ENCODE measurements around the gene EPHB2.
A peak's percentile ranks its signal among the peaks of the same experiment; 100 is the strongest.

EPHB2 gene

GRCh38 chr1:22804969-22805671 lies 94.5 kb downstream of the EPHB2 start:
- no peak for DNase-seq

DNA sequence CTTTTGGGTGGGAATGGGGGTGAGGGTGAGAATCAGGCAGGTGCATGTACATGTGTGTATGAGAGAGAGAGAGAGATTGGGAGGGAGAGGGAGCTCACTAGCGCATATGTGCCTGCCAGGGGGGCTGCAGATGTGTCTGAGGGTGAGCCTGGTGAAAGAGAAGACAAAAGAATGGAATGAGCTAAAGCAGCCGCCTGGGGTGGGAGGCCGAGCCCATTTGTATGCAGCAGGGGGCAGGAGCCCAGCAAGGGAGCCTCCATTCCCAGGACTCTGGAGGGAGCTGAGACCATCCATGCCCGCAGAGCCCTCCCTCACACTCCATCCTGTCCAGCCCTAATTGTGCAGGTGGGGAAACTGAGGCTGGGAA lies 95.0 kb downstream of the EPHB2 start:
- DNase-seq, result no peak

DNA sequence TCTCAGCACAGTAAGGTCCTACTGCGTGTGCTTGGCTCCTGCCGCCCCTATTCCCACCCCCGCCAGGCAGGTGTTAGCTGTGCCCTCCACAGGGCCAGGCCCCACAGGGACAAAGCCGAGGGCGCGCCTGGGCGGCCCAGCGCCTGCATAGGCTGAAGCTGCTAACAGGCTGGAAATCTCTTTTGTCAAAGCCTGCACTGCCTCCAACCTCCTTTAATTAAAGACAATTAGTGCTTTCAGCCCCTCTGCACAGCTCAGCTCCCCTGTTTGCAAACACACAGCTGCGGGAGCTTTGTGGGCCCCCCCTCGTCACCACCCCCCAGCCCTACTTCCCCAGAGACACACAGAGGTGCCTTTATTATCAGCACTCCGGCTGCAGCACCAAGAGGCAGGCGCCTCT lies 95.9 kb downstream of the EPHB2 start:
- DNase-seq, result no peak

DNA sequence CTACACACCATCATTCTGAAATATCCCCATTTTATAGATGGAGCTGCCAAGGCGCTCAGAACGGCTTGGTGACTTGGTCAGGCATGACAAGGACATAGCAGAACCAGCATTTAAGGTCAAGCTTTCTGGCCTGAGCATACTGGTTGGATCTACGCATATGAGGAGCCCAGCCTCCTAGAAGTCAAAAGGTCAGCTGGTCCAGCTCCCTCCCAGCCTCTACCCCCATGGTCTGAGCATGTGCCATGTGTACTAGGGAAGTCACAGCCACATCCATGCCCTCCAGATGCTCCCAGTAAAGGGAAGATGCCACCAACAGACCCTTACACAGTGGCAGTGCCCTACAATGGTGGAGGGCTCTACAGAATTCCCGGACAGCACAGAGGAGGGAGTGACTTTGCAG lies 96.7 kb downstream of the EPHB2 start:
- DNase-seq, result no peak

GRCh38 chr1:22808186-22808675 lies 97.6 kb downstream of the EPHB2 start:
- no peak for DNase-seq

GRCh38 chr1:22808676-22809483 lies 98.2 kb downstream of the EPHB2 start:
- DNase-seq, result no peak

DNA sequence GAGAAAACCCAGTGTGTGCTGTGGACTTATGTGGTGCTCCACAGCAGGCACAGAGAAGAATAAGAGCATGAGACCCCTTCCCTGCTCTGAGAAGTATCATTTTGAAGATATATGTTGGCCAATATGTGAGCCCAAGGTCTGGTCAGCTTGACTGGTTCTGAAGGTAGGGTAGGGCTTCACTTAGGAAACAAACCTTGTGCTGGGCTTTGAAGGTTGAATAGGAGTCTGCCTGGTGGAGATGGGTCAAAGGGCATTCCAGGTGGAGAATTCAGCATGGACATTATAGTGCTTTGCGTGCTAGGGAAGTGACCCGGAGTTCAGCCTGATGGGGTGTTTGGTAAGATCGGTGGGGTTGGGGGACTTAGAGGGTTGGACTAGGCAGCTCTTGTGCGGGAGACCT lies 99.1 kb downstream of the EPHB2 start:
- no peak for DNase-seq

DNA sequence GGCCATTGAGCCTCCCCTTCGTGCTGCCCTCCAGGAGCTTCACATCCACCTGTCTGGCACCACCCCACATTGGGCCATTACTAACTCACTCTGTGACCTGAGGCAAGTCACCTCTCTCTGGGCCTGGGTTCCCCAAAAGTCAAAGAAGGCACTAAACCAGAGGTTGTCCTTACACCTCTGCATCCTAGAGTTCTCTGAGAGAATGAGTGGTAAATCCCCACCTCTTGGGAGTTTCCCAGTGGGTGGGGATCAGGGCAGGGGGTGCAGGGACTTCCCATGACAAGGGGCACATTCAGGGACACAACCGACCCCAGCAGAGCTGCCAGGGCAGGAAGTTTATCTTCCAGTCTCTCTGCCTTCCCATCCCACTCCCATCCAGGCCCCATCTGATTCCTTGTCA lies 99.7 kb downstream of the EPHB2 start:
- DNase-seq, result no peak

DNA sequence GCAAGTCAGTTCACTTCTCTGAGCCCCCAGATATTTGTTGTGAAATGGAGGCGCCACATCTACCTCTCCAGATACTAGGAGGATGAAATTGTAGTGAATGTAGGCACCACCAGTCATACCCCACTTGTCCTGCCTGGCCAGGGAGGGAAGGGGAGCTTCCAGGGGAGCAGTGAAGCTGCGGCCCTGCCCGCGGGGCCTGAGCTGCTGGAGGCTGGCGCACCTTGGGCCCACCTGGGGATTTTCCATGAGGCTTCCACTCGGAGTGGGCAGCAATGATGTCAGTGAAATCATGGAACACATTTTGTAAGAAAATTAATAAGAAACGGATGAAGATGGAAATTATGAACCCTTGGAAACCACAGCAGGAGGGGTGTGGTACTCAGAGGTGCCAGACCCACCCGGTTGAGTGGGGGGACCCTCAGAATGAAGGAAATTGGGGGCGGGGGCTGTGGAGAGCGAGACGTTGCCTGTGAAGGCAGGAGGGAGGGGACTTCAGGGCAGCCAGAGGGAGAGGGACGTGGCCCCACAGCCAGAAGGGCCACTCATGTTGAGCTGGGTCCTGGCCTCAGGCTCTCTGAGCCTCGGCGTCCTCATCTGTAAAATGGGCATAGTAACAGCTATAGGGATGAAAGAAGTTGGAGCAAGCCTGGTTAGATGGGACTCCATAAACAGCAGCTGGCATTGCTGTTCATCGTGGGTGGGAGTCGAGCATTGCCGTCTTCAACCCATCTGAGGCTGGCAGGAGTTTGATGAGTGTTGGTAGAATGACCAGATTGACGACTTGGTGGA lies 101.6 kb downstream of the EPHB2 start:
- DNase-seq, result no peak

GRCh38 chr1:22812993-22813790 lies 102.6 kb downstream of the EPHB2 start:
- no peak for DNase-seq

- peak; percentile 17 for DNase-seq
Observed at GRCh38 chr1:22814176-22815042, 103.8 kb downstream of the EPHB2 start.

GRCh38 chr1:22815043-22815365 lies 104.4 kb downstream of the EPHB2 start:
- no peak for DNase-seq

GRCh38 chr1:22815421-22816066 lies 104.9 kb downstream of the EPHB2 start:
- no peak for DNase-seq

DNA sequence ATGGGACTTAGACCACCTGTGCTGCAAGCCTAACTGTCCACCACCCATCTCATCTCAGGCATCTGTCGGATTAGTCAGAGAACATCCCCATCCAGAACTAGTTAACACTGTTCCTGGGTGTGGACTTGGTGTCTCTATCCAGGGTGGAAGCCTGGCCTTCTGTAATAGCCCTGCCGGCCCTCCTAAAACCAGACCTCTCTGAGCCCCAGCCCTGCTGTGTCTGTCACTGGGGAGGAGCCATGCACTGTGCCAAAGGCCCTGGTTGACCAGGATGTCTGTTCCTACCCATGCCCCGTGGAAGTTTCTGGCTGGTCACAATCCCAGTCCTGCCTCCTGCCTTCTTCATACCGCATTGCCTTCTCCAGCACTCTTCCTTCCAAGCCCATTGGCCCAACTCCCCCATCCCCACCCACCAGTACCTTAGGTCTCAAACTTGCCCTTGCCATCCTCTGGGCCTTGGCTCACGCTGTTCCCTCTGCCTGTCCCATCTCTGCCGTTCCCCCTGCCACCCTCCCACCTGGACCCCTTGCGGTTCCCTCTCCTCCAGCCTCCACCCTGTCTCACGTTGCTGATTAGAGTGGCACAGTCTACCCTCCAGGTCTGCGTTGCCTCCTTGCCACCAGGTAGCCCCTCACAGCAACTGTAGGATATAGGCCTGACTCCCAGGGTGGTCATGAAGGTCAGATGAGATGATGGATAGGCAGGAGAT lies 105.6 kb downstream of the EPHB2 start:
- DNase-seq, result no peak

- DNase-seq, result no peak
Observed at GRCh38 chr1:22816803-22817202, 106.2 kb downstream of the EPHB2 start.

GRCh38 chr1:22817462-22817861 lies 106.8 kb downstream of the EPHB2 start:
- no peak for DNase-seq

DNA sequence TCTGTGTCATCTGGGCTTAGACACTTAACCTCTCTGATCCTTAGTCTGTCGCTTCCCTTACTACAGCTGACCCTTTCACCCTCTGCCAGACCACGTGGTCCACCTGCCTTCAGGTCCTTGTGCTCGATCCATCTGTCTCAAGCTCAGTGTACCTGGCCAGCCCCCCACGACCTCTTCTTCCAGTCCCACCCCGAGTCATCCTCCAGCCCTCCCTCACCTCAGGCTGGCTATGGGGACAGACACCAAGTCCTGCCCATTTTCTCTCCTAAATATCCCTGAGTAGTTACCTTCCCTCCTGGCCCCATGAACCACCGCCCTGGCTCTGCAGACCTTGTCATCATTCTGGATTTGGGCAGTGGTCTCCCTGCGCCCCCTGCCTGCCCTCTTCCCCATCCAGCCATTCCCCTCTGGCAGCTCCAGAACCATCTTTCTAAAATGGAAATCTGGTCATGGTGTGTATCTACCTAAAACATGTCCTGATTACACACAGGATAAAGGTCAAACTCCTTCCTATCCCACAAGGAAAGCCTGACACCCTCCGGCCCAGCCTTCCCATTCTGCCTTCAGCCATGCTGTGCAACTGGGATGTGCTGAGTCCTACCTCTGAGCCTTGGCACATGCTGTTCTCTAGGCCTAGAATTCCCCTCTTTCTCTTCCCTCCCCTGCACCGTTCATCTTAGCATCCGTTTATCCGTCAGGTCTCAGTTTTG lies 107.6 kb downstream of the EPHB2 start:
- DNase-seq, result no peak

- DNase-seq, result no peak
Observed at GRCh38 chr1:22819361-22819760, 108.7 kb downstream of the EPHB2 start.

- DNase-seq, result no peak
Observed at GRCh38 chr1:22821027-22821426, 110.4 kb downstream of the EPHB2 start.

DNA sequence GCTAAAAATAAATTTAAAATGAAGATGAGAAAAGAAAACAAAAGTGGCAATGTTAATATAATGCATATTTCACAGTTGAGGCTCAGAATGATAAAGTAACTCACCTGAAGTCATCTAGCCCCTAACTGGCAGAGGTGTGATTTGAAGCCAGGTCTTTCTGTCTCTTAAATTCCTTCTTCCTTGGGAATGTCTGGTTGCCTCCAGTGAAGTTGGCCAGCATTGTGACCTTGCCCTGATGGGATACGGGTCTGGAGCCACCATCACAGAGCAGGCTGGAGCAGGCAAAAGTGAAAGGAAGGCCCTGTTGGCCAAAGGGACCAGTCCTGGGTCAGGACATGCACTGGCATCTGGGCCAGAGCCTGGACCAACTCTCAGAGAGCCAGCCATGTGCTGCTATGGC lies 111.7 kb downstream of the EPHB2 start:
- no peak for DNase-seq

Data from RPMI8226 (cell line).